HTERT RPE-1 (cell line): ENCODE measurements around the gene ARMC6.

Experiments
- in situ Hi-C: fragments of 300-500 bp; cut with MboI; formaldehyde crosslinking; loops from 4 replicates; pipeline ENCODE4 v1.14.3; 2020; ENCODE audit warnings: low sequenced_read_pairs

The ARMC6 gene

DNA sequence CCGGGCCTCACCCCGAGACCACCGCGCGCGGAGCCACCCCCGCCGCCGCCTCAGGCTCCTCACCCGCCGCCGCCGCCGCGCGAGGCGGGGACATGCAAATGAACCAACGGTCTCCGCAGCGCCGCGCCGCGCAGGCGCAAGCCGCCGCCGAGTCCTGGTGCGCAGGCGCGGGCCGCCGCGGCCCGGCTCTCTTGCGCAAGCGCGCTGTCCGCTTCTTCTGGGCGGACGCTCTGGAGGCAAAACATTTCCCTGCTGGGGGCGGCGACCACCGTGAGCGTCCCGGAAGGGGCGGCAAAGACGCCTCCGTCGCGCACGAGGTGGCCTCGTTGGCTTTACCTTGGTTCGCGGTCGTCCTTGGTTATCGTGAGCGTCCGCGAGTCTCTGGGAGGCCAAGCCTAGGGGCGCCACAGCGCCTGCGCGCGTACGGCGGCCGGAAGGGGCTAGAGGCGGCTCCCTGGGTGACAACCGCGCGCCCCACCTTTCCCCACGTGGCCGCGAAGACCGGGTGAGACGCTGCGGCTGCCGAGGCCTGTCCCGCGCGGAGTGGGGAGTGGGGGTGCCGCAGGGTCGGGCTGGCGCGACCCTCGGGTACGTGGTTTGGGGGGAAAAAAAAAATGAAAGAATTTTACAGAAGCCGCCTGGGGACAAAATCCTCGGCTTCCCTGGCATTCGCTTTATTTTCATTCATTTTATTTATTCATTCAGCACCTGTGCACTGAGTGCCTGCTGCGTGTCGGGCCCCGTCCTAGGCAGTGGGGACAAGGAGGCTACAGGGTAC is at the start of gene ARMC6, which contains the start of gene SUGP2:
Gene ARMC6 (plus strand): TSS at position 178 of the 778 bp plus-strand sequence. CDS start 607 bp downstream, outside the sequence.
Gene SUGP2 (minus strand): TSS at position 92 of the 778 bp plus-strand sequence. CDS start 2,446 bp downstream, outside the sequence.
- in situ Hi-C loops = no loop called here

DNA sequence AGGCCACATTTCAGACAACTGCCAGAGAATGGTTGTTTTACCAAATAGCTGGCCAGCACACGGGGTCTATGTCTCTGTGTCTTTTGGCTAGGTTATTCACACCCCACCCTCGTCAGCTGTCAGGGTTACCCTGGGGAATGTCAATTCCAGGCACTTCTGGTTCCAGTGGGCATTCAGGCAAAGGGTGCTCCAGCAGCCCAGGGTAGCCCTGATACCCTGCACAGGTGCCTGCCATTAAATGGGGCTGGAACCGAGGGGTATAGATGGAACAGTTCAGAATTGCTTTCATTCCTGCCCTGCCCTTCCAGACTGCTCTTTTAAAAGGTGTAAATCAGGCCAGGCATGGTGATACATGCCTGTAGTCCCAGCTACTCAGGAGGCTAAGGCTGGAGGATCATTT is 49.2 kb upstream of the ARMC6 start:
- in situ Hi-C loops = no loop called here

DNA sequence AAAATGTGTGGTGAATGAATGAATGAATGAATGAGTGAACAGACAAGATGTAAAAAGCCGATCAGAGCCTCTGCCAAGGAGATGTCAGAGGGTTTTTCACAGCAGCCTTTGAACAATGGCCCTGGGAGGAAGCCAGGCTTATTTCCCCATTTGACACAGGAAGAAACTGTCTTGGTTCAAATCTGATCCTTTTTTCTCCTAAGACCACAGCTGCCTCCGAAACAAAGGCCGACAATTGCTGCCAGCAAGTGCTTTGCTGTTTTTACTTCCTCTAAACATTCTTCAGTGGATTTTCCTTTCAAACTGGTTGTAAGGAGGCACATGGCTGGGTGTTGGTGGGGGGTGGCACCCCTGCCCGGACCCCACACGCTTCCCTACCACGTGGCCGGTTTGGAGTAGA is 48.1 kb upstream of the ARMC6 start:
- in situ Hi-C loops = no loop called here

DNA sequence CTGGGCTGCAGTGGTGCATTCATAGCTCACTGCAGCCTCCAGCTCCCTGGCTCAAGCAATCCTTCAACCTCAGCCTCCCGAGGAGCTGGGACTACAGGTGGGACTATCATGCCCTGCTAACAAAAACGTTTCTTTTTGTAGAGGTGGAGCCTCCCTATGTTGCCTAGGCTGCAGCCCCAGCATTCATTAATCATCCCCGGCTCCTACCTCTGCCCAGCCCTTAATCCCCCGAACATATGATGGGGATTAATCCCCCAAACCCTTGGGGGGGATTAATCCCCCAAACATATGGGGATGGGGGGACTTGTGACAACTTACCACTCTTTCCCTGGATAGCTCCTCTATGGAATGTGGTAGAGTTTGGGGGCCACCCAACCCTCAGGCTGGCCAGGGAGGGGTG is 45.9 kb upstream of the ARMC6 start:
- in situ Hi-C loops = no loop called here

DNA sequence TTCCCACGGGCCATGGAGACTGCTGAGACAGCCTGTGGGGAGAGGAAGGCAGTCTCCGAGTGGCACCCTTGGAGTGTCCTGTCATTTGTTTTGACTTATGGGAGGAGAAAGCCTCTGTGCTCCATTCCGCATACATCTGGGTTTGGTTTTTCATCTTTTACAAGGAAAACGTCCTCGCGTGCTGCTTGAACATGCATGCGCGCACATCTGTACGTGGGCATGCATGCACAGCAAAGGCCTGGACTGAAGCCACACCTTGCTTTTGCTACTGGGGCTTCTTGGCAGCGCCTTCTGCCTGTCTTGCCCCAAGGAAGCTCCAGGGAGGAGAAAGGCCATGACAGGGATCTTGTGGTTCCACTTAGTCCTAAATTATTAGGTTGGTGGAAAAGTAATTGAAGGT is 44.1 kb upstream of the ARMC6 start:
- in situ Hi-C loops = no loop called here

DNA sequence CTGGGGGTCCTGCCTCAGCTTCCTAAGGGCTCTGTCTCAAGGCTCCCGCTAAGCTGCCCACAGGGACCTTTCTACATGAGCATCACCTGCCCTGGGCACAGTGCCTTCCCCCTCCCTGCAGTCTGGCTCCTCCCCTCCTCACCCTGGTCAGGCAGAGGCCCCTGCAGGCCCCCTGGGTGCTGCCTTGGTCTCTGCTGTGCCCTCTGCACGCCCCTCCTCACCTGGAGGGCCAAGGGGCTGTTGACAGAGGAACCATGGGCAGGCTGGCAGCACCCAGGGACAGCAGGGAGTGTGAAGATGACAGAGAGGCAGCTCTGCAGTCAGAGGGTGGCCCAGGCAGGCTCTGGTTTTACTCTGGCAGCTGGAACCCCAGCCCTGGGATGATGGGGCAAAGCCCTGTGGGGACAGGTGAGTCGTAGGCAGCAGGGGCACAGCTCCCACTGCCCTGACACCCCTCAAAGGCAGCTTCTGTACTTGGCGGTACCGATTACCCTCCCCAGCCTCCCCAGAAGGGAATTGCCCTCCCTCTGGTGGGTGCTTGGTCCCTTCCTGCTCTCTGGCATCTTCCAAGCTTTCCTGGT is 43.2 kb upstream of the ARMC6 start:
- in situ Hi-C loops = no loop called here

DNA sequence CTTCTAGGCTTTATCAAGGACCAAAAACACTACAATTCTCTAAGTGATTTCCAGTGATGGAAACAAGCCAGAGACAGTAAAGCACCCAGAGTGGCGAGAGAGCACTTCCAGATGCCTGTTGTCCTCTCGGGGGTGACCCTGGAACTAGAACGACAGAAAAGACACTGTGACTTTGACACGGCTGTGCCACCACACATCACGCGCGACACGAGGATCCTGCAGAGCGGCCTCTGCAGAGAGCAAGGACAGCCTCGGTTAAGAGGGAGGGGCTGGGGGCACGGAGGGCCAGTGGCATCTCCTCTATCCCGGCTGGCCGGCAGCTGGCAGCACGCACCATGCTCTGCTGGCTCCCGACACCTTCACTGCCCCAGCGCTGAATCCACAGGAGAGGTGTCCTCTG is 42.4 kb upstream of the ARMC6 start:
- in situ Hi-C loops = no loop called here

DNA sequence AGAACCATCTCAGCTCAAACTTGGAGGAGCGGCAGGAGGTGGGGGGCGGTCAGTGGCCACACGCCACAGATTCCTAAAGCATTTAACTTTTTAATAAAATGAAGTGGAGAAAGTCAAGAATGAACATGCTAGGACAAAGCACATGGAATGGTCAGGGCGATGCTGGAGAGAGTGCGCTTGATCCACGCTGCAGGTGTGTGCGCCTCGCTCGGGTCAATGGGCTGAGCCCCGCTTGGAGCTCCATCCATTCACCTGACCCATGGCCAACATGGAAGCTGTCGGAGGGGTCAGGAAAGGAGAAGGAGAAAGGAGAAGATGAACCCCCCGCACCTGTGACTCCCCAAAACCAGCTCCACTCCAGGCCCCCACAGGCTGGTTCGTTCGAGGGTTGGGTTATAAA is 41.9 kb upstream of the ARMC6 start:
- in situ Hi-C loops = no loop called here

DNA sequence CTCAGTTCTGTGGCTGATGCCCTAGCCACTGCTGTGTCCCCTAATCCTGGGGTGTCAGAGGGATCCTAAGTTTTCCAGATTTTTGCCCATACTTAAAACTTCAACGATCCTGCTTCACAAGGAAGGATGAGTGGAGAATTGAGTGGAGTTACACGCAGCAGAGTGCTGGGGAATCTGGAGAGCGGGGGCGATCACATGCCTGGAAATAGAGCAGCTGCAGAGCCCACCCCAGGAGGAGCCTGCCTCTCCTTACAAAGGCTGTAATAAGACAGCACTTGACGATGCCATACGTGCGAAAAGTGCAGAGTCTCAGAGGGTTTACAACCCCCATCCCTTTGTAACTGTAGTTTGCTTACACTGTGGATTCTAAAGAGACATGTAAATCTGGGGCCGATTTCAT is 40.7 kb upstream of the ARMC6 start:
- in situ Hi-C loops = no loop called here

DNA sequence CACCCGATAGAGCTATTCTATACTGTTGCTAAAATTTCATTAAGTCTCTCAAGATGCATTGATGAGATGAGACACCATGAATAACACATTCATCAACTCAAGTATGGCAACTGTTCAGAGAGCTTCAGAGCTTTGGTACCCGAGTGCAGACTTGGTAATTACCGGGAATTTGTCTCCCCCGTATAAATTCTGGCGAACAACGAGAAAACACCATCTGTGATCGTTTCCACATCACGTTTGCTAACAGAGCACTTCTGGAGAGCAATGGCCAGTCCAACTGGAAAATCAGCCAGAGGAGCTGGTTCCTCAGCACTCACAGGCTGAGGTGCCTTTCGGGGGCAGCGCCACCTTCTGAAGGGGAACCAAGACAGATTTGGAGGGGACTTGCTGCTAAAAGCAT is 40.3 kb upstream of the ARMC6 start:
- in situ Hi-C loops = no loop called here

DNA sequence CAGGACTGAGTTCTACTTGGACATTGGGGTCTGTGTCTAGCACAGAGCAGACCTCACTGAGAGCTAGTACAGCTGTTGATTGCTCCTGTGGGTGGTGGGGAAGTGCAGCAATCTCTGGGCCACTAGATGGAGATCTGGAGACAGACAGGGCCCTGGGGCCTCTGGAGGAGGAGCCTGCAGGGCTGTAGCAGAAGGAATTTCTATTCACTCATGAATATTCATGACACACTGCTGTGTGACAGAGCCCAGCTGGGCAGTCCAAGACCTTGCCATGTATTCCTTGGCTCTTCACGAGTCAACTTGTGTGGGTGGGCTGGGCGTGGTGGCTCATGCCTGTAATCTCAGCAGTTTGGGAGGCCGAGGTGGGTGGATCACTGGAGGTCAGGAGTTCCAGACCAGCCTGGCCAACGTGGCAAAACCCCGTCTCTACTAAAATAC is 37.6 kb upstream of the ARMC6 start:
- in situ Hi-C loops = no loop called here

DNA sequence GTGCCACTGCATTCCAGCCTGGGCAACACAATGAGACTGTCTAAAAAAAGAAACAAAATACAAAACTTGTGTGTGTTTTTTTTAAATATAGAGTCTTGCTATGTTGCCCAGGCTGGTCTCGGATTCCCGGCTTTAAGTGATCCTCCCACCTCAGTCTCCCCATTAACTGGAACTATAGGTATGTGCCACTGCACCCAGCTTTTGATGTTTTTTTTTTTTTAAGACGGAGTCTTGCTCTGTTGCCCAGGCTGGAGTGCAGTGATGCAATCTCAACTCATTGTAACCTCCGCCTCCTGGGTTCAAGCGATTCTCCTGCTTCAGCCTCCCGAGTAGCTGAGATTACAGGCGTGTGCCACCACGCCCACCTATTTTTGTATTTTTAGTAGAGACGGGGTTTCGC is 37.1 kb upstream of the ARMC6 start:
- in situ Hi-C loops = no loop called here

DNA sequence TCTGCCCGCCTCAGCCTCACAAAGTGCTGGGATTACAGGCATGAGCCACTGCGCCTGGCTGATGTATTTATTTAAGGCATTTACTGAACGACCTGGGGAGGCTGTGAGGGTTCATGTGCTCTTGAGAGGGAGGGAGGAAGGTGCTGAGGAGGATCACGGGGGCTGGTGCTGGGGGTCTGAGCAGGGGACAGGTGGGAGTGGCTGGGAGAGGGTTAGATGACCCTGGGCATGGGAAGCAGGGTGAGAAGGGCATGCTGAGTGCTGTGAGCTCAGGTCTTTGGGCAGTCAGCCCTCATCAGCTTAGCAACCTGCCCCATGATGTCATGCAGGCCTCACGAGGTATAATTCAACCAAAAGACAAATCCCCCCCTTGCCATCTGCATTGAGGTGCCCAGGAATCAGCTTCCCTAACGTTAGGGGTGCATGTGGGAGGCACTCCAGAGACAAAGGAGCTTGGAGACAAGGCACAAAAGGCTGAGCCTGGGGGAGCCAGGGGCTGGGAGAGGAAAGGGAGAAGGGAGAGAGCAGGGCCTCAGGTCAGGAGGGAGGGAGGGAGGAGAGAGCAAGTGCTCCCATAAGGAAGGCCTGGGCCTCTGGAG is 36.5 kb upstream of the ARMC6 start:
- in situ Hi-C loops = no loop called here

DNA sequence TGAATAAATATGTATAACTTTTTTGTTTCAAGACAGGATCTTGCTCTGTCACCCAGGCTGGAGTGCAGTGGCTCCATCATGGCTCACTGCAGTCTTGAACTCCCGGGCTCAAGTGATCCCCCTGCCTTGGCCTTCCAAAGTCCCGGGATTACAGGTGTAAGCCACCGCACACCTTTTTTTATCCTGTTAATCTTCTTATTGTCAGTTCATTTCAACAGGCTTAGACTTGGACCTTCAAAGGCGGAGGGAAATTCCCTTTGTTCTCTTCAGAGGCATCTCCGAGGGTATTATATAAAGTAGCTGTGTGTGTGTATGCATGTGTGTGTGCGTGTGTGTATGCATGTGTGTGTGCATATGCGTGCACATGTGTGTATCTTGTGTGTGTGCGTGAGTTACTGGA is 35.1 kb upstream of the ARMC6 start:
- in situ Hi-C loops = no loop called here

DNA sequence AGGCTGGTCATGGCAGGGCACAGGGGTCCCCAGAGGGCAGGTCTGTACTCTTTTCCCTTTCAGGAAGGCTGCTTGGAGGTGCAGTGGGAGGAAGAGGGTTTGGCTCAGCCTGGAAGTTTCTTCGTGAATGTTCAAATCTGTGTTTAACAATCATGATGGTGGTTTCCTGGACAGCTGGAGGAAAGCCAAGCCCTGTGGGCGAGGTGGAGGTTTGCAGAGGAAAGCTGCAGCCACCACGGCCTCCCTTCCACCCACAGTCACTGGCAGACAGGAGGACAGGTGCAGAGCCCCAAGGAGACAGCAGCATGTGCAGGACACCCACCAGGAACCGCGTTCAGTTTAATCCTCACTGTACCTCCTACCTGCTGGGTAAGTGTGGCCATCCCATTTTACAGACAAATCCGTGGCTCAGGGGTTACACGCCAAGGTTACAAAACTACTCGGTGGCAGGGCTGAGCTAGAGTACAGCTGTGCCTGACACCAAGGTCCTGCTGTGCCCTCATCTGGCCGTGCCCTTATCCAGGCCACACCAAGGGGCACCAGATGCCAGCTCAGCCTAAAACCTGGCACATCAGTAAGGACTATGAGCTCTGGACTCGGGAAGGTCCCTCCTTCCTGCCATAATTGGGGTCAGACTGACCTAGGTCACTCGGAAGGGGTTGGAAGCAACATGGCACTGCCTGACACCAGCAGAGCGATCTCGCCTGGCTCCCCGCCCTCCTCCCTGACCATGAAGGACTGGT is 34.2 kb upstream of the ARMC6 start:
- in situ Hi-C loops = no loop called here

DNA sequence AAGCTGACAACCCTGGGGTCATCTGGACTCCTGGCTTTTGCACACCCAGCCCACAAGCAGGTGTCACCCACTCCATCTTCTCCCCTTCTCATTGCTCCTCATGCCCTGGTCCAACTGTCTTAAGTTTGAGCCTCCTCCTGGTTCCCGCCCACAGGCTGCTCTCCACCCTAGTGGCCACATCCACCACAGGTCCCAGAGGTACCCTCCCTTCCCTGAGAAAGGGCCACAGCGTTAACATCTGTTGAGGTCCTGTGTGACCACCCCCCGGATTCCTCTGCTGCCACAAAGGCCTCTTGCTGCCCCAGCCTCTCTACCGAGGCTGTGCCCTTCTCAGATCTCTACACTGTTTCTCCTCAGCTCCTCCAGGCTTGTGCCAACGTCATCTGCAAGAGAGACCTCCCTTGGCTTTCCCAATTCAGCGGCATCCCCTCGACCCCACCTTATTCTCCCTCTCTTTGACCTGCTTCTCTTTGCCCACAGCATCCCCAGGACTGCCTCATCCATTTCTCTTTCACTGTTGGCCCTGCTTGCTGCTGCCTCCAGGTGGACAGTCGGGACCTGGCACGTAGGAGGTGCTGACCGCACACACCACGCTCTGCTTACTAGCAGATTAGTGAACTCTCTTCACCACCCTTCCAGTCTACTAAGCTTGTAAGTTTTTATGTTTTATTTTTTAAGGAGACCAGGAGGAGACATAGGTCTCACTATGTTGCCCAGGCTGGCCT is 33.3 kb upstream of the ARMC6 start:
- in situ Hi-C loops = no loop called here

DNA sequence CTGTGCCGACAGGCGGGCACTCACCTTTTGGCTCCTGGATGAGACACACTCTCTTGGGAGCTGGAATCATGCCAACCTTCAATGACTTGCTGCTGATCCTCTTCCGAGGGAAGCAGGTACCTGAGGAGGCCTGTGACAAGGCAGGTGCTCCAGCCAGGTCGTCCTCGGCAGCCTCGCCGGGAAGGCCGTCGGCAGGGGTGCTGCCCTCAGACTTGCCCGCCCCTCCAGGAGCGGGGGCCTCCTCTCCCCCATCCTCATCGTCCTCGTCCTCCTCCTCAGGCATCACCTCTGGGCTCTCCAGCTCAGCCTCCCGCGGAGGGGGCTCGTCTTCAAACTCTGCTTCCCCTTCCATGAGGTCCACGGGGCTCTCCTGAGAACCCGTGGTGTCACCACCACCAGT is 29.3 kb upstream of the ARMC6 start:
- in situ Hi-C loops = no loop called here

DNA sequence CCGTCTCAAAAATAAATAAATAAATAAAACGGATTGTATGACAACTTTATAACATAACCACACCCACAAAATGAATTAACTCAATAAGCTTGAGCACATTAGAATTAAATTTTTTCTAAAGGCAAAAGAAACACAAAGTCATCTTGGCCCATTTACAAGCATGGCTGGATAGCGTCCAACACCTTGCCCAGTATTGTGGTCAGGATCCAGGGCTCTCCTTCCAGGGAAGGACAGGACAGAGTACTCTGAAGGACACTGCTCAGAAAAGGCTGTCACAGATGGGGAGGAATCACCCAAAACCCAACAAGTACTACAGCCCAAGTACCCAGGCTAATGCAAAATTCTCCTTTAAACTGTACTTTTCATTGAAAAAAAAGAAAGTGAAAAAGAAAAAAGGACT is 27.2 kb upstream of the ARMC6 start:
- in situ Hi-C loops = no loop called here

DNA sequence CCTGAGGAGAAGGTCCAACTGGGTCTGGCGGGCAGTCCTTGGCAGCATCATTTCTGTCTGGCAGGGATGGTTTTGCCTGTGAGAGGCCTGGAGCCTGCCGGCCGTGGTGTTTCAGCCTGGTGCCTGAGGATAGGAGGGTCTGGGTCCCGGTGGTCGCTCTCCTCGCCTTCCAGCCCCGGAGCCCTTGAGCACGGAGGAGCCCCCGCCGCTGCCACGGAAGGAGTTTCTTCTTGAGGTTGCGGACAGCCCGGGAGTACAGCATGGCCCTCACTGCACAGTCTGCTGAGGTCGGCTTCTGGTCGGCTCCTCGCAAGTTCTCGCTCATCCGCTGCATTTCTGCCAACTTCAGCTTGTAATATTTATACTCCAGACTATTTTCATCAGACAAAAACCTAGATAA is 23.5 kb upstream of the ARMC6 start:
- in situ Hi-C loops = no loop called here

DNA sequence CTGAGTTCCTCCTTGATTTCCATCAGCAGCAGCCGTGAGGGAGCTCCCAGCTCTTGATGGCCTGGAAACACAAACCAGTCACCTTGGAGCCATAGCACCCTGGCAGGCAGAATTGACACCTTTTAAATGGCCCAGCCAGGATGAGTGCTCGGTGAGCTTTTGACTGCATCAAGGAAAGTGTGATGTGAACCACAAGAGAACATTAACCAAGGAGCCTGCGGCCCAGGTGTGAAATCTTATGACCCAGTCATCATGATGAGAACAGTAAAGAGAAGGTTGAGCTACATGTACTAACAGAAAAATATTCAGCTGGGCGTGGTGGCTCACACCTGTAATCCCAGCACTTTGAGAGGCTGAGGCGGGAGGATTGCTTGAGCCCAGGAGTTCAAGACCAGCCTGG is 22.9 kb upstream of the ARMC6 start:
- in situ Hi-C loops = no loop called here

DNA sequence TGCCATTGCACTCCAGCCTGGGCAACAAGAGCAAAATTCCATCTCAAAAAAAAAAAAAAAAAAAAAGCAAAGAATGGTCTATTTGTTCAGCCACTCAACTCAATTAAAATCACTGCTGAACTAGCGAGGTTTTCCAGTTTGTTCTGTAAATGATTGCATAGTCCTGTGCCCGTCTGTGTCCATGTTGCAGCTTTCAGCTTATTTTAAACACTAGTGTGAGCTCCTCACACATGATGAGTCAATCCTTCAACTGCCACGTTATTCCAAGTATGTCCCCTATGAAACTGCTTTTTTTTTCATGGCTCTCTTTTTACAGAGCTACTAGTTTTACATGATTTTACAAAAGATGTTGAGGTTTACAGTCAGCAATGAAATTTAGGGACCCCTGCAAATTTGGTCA is 12.3 kb upstream of the ARMC6 start:
- in situ Hi-C loops = no loop called here
